ENCODE results near the gene RING1.

Gene RING1

GRCh38 chr6:33185190-33185589 is 23.1 kb upstream of the RING1 start:
- H3K27ac ChIP-seq (replicated peaks) = no peak overlapping the region

GRCh38 chr6:33185654-33186187 is 22.6 kb upstream of the RING1 start:
- no peak for DNase-seq (ENCODE audit: low read depth in 1 of 2, low spot score in 1 of 2)
- H3K27ac ChIP-seq (replicated peaks) = no peak overlapping the region
- H3K4me3 ChIP-seq (replicated peaks; ENCODE audit: insufficient read depth, low read length) = no peak overlapping the region
- TF ChIP-seq POLR2AphosphoS5 (IDR thresholded peaks at IDR 0.05; ENCODE audit: low read depth) (no peak), SPI1 (IDR thresholded peaks at IDR 0.05; ENCODE audit: borderline replicate concordance, low read depth) (no peak), GABPA (IDR thresholded peaks at IDR 0.05; ENCODE audit: low read depth) (no peak), REST (IDR thresholded peaks at IDR 0.05; ENCODE audit: insufficient replicate concordance, low read depth) (no peak), CTCF (IDR thresholded peaks at IDR 0.05; ENCODE audit: insufficient read depth, low read length) (no peak)
- H3K27me3 ChIP-seq (ENCODE audit: insufficient read depth, poor library complexity, severe bottlenecking) = no peaks in the 10 kb centered on the region

More at GRCh38 chr6:33185190-33185589, 23.1 kb upstream of the RING1 start:
- no peaks in the 10 kb centered on the region for H3K27me3 ChIP-seq (ENCODE audit: insufficient read depth, poor library complexity, severe bottlenecking)
- no peak for DNase-seq (ENCODE audit: low read depth in 1 of 2, low spot score in 1 of 2)
- no peak for TF ChIP-seq POLR2AphosphoS5 (IDR thresholded peaks at IDR 0.05; ENCODE audit: low read depth)
- no peak for TF ChIP-seq CTCF (IDR thresholded peaks at IDR 0.05; ENCODE audit: insufficient read depth, low read length)
- no peak for TF ChIP-seq REST (IDR thresholded peaks at IDR 0.05; ENCODE audit: insufficient replicate concordance, low read depth)
- TF ChIP-seq GABPA (IDR thresholded peaks at IDR 0.05; ENCODE audit: low read depth) = no peak
- no peak for TF ChIP-seq SPI1 (IDR thresholded peaks at IDR 0.05; ENCODE audit: borderline replicate concordance, low read depth)
- no peak overlapping the region for H3K4me3 ChIP-seq (replicated peaks; ENCODE audit: insufficient read depth, low read length)

GRCh38 chr6:33187809-33188208 is 20.5 kb upstream of the RING1 start:
- Histone ChIP-seq H3K27me3 (ENCODE audit: insufficient read depth, poor library complexity, severe bottlenecking) (peaks cover 17% of the 10 kb centered on the region), H3K4me3 (replicated peaks; ENCODE audit: insufficient read depth, low read length) (no peak overlapping the region), H3K27ac (replicated peaks) (no peak overlapping the region)
- DNase-seq (ENCODE audit: low read depth in 1 of 2, low spot score in 1 of 2) = no peak
- no peak for TF ChIP-seq SPI1 (IDR thresholded peaks at IDR 0.05; ENCODE audit: borderline replicate concordance, low read depth)
- no peak for TF ChIP-seq CTCF (IDR thresholded peaks at IDR 0.05; ENCODE audit: insufficient read depth, low read length)
- TF ChIP-seq REST (IDR thresholded peaks at IDR 0.05; ENCODE audit: insufficient replicate concordance, low read depth) = no peak
- no peak for TF ChIP-seq POLR2AphosphoS5 (IDR thresholded peaks at IDR 0.05; ENCODE audit: low read depth)
- TF ChIP-seq GABPA (IDR thresholded peaks at IDR 0.05; ENCODE audit: low read depth) = no peak

Measured in HL-60 (cell line).